Duodenal mucosa (tissue), 2 donors: ENCODE data around the gene XCR1.
"Not testable (repeated sequence)": the region's sequence is repeated elsewhere in the genome, so short reads cannot be mapped to it uniquely, and the experiment has no call there.

ENCODE experiments used
- H3K27ac ChIP-seq: one replicate; pipeline ENCODE4 v1.7.0; 2013; ENCODE audit warnings: low read depth, low read length
- H3K27me3 ChIP-seq, 2 donors: one replicate each; pipeline ENCODE4 v1.7.0; 2013; ENCODE audit warnings: low read length in 2 of 2, control low read depth in 1 of 2; ENCODE audit not compliant: insufficient read depth in 2 of 2, control insufficient read depth in 1 of 2
- H3K36me3 ChIP-seq, 2 donors: one replicate each; pipeline ENCODE4 v1.7.0; 2013; ENCODE audit warnings: low read length in 2 of 2, control low read depth in 1 of 2; ENCODE audit not compliant: insufficient read depth in 2 of 2, control insufficient read depth in 1 of 2
- H3K4me1 ChIP-seq, 2 donors: one replicate each; pipeline ENCODE4 v1.7.0; 2013; ENCODE audit warnings: low read length in 2 of 2, control low read depth in 1 of 2; ENCODE audit not compliant: insufficient read depth in 2 of 2, control insufficient read depth in 1 of 2
- H3K4me3 ChIP-seq, 2 donors: one replicate each; pipeline ENCODE4 v1.7.0; 2013; ENCODE audit warnings: low read length in 2 of 2, low read depth in 1 of 2
- H3K9ac ChIP-seq, 2 donors: one replicate each; pipeline ENCODE4 v1.7.0; 2013; ENCODE audit warnings: low read length in 2 of 2, low read depth in 1 of 2
- H3K9me3 ChIP-seq, 2 donors: one replicate each; pipeline ENCODE4 v1.7.0; 2013; ENCODE audit warnings: low read length in 2 of 2, control low read depth in 1 of 2; ENCODE audit not compliant: control insufficient read depth in 1 of 2

The XCR1 gene

DNA sequence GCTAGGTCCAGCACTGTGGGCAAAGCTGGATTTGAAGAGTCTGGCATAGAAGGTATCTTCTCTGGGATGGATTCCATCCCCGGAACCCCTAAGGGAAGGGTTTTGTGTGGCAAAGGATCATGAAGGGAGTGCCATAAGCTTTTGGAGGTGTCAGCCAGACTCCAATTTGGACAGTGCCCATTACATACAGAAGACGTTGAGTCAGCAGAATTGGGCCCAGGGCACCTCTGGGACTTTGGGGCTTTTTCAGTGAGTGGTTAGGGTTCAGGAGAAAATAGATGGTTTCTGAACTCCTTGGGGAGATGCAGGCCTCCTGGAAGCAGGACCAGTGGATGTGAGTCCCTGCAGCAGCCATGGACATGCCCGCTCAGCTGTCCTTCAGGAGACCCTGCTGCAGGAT is 34.6 kb upstream of the XCR1 start:
- Histone ChIP-seq H3K4me1 (no peaks in the 10 kb centered on the region), H3K36me3 (no peaks in the 10 kb centered on the region), H3K9me3 (no peaks in the 10 kb centered on the region), H3K4me3 (no peak overlapping the region), H3K27me3 (peaks cover 0 to 9% of the 10 kb centered on the region in 2 donors), H3K27ac (no peak overlapping the region), H3K9ac (no peak overlapping the region)

DNA sequence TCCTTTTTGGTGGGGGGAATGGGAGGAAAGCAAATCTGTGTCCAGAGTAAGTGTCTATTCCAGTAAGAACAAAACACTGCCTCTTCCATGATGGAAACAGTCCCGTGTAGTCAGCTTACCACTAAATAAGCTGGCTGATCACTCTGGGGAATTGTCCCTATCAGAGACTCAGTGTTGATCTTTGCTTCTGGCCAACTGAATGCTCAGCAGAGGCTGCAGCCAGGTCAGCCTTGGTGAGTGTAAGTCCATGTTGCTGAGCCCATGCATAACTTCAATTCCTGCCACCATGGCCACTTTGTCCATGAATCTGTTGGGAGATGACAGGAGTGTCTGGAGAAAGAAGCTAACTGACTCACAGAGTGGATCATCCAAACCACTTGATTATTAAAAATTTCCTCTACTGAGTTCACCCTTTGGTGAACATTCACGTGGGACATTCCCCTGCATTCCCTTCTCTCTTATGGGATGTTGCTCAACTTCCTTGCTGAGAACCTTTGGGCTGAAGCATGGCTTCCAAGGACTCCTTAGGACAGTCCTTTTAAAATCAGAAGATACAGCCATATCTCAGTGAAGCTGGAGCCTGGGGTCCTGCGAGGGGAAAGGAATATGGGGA is 33.9 kb upstream of the XCR1 start:
- peaks cover 0 to 9% of the 10 kb centered on the region in 2 donors for H3K27me3 ChIP-seq
- H3K4me3 ChIP-seq, result no peak overlapping the region
- H3K36me3 ChIP-seq, result no peaks in the 10 kb centered on the region
- no peak overlapping the region for H3K9ac ChIP-seq
- H3K9me3 ChIP-seq, result no peaks in the 10 kb centered on the region
- H3K4me1 ChIP-seq, result no peaks in the 10 kb centered on the region
- no peak overlapping the region for H3K27ac ChIP-seq

DNA sequence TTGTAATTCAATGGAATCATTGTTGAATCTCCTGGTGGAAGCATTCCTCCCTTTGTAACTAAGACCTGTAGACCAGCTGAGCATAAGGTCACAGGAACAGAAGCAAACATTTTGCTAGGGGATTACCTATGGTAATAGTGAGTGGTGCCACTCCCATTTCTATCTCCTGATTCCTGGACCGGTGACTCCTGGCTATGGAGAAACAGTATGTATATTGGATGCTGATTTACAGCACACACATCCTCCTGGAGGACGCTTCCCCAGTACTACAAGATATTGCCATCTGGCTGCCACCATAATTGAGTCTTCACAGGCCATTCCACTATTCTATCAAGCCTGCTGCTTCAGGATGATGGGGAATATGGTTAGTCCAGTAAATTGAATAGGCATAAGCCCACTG is 33.3 kb upstream of the XCR1 start:
- Histone ChIP-seq H3K36me3 (no peaks in the 10 kb centered on the region), H3K9ac (no peak overlapping the region), H3K9me3 (no peaks in the 10 kb centered on the region), H3K27me3 (peaks cover 0 to 5% of the 10 kb centered on the region in 2 donors), H3K27ac (no peak overlapping the region), H3K4me1 (no peaks in the 10 kb centered on the region), H3K4me3 (no peak overlapping the region)

DNA sequence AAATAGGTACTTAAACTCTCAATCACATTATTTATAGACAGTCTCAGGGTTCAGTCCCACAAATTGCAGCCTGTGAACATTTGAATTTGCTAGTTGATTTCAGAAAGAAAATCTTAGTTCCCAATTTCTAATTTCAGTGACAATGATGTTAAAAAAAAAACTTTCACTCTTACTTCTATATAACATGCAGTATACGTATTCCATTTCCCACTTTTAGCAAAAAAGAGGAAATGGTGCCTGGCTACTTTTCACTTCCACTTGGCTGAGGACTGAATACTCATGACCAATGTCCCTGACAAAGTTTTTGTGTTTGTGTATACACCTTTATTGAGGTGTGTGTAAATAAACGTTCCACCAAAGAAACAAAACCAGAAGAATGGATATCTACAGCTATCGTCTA is 32.1 kb upstream of the XCR1 start:
- peaks cover 0 to 2% of the 10 kb centered on the region in 2 donors for H3K27me3 ChIP-seq
- no peak overlapping the region for H3K27ac ChIP-seq
- H3K4me1 ChIP-seq, result no peaks in the 10 kb centered on the region
- no peaks in the 10 kb centered on the region for H3K36me3 ChIP-seq
- H3K9me3 ChIP-seq, result no peaks in the 10 kb centered on the region
- H3K9ac ChIP-seq, result no peak overlapping the region
- no peak overlapping the region for H3K4me3 ChIP-seq

DNA sequence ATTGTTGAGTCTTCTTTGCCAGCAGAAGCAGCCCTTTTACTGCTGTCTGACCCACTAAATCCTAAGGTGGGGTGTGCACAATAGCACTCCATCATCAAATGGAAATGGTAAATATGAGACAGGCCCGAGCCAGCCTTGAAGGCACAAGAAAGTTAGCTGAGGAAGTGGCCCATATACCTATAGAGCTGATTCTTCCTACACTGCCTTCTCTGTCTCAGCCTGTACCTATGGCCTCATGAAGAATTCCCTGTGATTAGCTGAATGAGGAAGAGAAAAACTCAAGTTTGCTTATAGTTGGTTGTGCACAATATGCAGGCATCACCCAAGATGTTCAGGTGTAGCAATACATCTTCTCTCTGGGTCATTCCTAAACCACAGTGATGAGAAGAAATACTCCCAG is 31.7 kb upstream of the XCR1 start:
- Histone ChIP-seq H3K27ac (no peak overlapping the region), H3K27me3 (no peaks in the 10 kb centered on the region), H3K9me3 (no peaks in the 10 kb centered on the region), H3K36me3 (no peaks in the 10 kb centered on the region), H3K4me3 (no peak overlapping the region), H3K9ac (no peak overlapping the region), H3K4me1 (no peaks in the 10 kb centered on the region)

DNA sequence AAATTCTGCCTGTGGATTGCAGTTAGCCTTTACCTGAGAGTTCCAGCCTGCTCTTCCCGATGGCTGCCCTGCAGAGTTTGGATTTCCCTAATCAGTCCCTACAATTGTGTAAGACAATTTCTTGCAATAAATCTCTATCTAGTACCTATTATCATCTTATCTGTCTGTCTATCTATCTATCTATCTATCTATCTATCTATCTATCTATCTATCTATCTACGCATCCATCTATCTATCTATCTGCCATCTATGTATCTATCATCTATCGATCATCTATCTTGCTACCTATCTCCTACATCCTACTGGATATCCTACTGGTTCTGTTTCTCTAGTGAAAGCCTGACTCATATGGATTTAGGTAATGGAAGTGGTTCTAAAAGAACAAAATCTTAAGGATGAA is 30.4 kb upstream of the XCR1 start:
- Histone ChIP-seq H3K9me3 (no peaks in the 10 kb centered on the region), H3K4me1 (no peaks in the 10 kb centered on the region), H3K9ac (no peak overlapping the region), H3K27ac (no peak overlapping the region), H3K4me3 (no peak overlapping the region), H3K36me3 (no peaks in the 10 kb centered on the region), H3K27me3 (no peaks in the 10 kb centered on the region)

DNA sequence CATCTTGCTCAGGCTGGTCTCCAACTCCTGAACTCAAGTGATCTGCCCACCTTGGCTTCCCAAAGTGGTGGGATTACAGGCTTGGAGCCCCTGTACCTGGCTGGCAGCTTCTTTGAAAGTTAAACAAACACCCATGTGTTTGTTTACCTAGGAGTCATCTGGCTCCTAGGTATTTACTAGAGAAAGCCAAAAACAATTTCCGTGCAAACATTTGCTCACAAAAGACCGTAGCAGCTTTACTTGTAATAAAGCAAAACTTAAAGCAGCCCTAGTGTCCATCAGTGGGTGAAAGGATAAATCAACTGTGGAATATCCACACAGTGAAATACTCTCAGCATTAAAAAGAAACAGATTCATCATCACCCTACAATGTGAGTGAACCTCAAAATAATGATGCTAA is 29.4 kb upstream of the XCR1 start:
- H3K36me3 ChIP-seq, result no peaks in the 10 kb centered on the region
- H3K27me3 ChIP-seq, result no peaks in the 10 kb centered on the region
- H3K4me3 ChIP-seq, result no peak overlapping the region
- no peaks in the 10 kb centered on the region for H3K4me1 ChIP-seq
- no peak overlapping the region for H3K27ac ChIP-seq
- H3K9me3 ChIP-seq, result no peaks in the 10 kb centered on the region
- H3K9ac ChIP-seq, result no peak overlapping the region

DNA sequence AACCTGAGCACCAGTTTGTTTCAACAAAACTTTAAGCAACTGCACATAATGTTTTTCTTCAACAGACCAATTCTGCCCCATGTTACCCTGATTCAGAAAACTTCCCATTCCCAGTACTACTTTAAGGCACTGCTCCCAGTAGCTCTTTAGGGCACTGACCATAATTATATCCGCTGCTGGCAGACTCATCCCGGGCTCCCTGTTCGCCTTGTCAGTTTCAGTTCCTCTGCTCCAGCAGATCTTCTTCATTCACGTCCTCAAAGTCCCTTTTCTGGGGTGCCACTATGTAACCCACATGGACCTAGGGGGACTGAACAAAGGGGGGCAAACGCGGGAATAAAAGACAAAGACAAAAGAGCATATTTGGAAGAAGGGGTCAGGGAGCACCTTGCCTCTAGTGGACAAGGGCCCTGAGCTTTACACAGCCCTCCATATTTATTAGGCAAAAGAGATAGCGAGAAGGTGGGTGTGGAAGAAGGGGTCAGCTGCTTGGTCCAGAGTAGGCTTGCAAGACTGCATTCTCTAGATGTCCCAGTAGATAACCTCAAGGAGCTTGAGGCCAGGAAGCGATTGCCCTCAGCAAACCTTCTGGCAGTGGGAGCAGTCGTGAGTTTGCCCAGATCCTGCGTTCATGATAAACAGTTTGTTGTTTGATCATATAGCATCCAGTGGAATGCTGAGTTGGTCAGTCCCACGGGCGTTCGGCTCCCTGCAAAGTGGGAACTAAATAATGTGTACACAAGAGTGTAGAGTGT is 26.7 kb upstream of the XCR1 start:
- H3K9me3 ChIP-seq, H3K27ac ChIP-seq, H3K27me3 ChIP-seq, H3K4me3 ChIP-seq, H3K36me3 ChIP-seq, H3K9ac ChIP-seq, H3K4me1 ChIP-seq: not testable (repeated sequence)

DNA sequence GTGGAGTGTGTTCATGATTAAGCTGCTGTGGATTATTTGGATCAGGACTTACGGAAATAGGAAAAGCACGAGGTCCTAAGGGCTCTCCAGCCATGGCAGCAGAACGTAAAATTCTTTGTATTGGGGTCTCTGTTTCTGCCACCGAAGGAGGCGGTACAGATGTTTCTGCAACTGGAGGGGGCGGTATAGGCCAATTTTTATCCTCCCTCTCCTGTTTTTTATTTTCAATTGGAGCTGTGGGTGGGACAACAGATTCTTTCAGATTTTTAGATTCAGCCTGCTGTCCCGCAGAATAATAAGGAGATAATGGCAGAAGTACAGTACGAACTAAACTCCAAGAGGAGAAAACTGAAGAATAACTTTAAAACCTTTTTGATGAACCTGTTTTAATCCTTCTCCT is 26.0 kb upstream of the XCR1 start:
- H3K36me3 ChIP-seq, H3K9ac ChIP-seq, H3K27ac ChIP-seq, H3K4me3 ChIP-seq, H3K4me1 ChIP-seq, H3K27me3 ChIP-seq, H3K9me3 ChIP-seq: not testable (repeated sequence)

DNA sequence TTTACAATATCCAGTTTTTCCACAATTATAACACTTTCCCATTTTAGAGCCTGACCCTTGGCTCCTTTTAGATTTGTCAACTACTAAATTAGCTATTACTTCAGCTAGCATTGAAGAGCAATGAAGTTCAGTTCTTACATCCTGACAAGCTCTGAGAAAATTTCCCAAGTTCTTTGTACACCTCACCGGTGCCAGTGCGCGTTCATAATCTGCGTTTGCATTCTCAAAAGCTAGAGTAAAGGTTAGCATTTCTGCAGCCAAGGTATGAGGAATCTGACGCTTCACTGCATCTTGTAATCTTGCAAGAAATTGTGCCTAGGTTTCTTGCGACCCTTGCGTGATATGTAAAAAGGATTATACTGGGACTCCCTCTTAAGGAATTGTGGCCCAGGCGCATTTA is 25.2 kb upstream of the XCR1 start:
- Histone ChIP-seq H3K27ac (no peak overlapping the region), H3K36me3 (no peaks in the 10 kb centered on the region), H3K4me1 (no peaks in the 10 kb centered on the region), H3K9ac (no peak overlapping the region), H3K27me3 (no peaks in the 10 kb centered on the region), H3K4me3 (no peak overlapping the region), H3K9me3 (no peaks in the 10 kb centered on the region)
